ENCODE data around the gene B3GNT5.

The B3GNT5 gene

GRCh38 chr3:183272142-183272541 is 19.1 kb downstream of the B3GNT5 start:
- no peak overlapping the region for H3K4me3 ChIP-seq
- no peak for DNase-seq (ENCODE audit: low spot score)
- no peak for TF ChIP-seq CTCF (IDR thresholded peaks at IDR 0.05)
- H3K27ac ChIP-seq, result no peak overlapping the region

GRCh38 chr3:183272791-183273190 is 19.7 kb downstream of the B3GNT5 start:
- Histone ChIP-seq H3K4me3 (no peak overlapping the region), H3K27ac (no peak overlapping the region)
- no peak for DNase-seq (ENCODE audit: low spot score)
- TF ChIP-seq CTCF (IDR thresholded peaks at IDR 0.05), result no peak

- DNase-seq (ENCODE audit: low spot score), result no peak
- TF ChIP-seq CTCF (IDR thresholded peaks at IDR 0.05), result no peak
- H3K4me3 ChIP-seq, result no peak overlapping the region
- no peak overlapping the region for H3K27ac ChIP-seq
Measured at GRCh38 chr3:183274609-183275008, 21.6 kb downstream of the B3GNT5 start.

- H3K27ac ChIP-seq, result no peak overlapping the region
- H3K4me3 ChIP-seq, result no peak overlapping the region
- TF ChIP-seq CTCF (IDR thresholded peaks at IDR 0.05), result no peak
- DNase-seq (ENCODE audit: low spot score), result no peak
Measured at GRCh38 chr3:183275418-183275817, 22.4 kb downstream of the B3GNT5 start.

GRCh38 chr3:183275937-183276336 is 22.9 kb downstream of the B3GNT5 start:
- no peak for DNase-seq (ENCODE audit: low spot score)
- H3K27ac ChIP-seq, result no peak overlapping the region
- TF ChIP-seq CTCF (IDR thresholded peaks at IDR 0.05), result no peak

GRCh38 chr3:183277260-183277659 is 24.2 kb downstream of the B3GNT5 start:
- H3K27ac ChIP-seq, result no peak overlapping the region
- no peak for TF ChIP-seq CTCF (IDR thresholded peaks at IDR 0.05)

More at GRCh38 chr3:183275937-183276336, 22.9 kb downstream of the B3GNT5 start:
- H3K4me3 ChIP-seq, result no peak overlapping the region

GRCh38 chr3:183278479-183279088 is 25.5 kb downstream of the B3GNT5 start:
- no peak for TF ChIP-seq CTCF (IDR thresholded peaks at IDR 0.05)
- DNase-seq (ENCODE audit: low spot score), result no peak
- H3K4me3 ChIP-seq, result no peak overlapping the region
- no peak overlapping the region for H3K27ac ChIP-seq

More at GRCh38 chr3:183277260-183277659, 24.2 kb downstream of the B3GNT5 start:
- H3K4me3 ChIP-seq, result no peak overlapping the region
- no peak for DNase-seq (ENCODE audit: low spot score)

All from coronary artery (tissue), 2 donors.